GM21390 (cell line): ENCODE results near the gene FLYWCH1.

ENCODE experiments used
- ATAC-seq: cut with Tn5 transposase; IDR thresholded peaks from one replicate; pipeline ENCODE4 v1.9.1; 2021; ENCODE audit not compliant: unreplicated experiment

The FLYWCH1 gene

DNA sequence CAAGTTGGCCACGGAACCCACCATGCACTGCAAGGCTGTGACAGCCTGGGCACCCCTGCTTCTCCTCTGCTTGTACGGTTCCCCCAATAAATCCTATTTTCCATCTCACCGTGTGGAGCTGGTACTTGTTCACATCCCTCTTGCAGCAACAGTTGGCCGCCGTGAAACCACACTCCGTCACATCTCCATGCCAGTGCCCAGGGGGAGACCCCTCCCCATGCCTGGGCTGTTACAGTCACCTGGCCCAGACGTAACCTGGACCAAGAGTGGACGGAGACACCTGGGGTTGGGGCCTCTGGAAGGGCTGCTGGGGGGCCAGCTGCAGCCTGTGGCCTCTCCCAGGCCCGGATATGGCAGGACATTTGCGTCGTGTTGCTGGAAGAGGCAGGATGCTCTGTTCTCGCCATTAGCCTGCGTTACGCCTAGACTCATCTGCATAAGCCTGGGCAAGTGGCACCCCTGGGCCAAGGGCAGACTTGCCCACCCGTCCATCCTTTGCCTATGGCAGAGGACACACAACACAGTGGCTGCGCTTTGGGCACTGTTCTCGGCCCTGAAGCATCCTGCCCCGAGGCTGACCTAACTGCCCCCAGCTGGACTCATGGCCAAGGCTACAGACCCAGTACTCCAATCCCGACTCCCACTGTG, 38.1 kb downstream of the FLYWCH1 start:
- no peak for ATAC-seq

DNA sequence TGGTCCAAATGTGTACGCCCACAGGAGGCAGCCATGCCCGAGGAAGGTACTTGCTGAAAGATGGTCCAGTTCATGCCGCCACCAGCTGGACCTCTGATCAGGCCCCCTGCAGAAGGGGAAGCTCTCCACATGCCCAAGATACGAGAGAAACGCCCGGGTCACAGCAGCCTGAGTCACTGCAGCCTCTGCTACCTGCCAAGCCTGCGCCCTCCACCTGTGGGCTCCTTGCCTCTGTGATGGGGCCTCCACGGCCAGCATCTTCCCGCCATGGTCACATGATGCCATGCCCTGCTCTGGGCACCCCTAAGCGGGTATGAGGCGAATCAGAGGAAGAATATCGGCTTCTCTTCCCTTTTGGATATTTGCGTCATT, 38.6 kb downstream of the FLYWCH1 start:
- no peak for ATAC-seq

DNA sequence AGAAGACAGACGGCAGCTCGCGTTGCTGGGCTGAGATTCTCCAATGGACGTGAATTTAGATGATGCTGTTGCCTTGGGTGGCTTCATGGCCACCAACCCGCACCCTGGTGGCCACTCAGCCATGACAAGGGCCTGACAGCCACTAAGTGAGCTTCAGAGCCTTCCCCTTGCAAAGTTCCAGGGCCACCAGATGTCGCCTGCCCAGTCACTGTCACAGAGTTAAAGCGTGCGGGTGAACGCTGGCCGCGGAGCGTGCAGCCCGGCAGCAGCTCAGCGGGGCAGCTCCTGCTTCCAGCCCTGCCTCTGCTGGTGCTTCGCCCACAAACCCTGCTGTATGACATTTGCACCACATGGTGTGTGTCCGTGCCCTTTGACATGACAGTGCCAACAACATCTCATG, 39.0 kb downstream of the FLYWCH1 start:
- ATAC-seq, result no peak

DNA sequence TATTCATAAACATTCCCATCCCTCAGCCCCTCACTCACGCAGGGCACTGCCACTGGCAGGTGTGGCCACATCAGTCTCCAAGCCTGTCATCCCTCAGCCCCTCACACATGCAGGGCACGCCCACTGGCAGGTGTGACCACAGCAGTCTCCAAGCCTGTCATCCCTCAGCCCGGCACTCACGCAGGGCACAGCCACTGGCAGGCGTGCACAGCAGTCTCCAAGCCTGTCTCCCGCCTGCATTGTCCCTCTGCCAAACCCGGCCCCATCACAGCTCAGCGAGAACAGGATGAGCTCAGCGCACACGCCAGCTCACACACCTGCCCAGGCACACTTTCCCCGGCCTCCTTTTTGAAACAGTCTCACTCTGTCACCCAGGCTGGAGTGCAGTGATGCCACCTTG, 40.9 kb downstream of the FLYWCH1 start:
- no peak for ATAC-seq

DNA sequence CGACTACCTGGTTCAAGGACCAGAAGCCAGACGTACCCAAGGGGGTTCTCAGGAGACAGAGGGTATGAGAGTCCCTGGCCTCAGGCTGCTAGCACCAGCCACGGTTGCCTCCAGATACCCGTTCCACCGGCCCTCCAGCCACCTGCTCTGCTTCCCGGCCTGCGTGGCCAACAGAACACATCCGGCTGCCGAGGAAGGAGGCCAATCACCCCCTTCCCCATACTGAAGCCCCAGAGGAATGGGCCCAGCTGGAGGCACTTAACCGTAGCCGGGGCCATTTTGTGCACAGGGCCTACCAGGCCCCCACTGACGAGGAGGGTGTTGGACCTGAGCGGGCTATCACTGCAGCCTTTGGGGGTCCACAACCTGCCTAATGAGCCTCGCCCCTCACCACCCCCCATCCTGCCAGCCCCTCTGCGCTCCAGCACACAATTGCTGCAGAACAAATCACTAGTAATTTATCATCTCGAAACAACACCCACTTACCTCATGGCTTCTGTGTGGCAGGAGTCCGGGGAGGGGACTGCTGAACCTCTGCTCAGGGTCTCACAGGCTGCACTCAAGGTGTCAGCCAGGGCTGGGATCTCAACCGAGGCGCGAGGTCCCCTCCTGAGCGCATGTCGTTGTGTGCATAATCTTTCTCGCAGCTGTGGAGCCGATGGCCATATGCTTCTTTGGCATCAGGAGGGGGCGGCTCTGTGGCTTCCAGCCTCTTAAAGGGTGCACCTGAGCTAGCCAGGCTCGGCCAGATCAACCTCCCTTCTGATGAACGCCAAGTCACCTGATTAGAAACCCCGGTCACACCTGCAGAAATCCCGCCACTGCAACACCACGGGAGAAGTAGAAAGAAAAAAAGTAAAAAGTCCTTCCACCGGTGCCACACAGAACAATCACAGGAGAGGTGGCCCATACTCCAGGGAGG, 42.2 kb downstream of the FLYWCH1 start:
- ATAC-seq, result no peak

DNA sequence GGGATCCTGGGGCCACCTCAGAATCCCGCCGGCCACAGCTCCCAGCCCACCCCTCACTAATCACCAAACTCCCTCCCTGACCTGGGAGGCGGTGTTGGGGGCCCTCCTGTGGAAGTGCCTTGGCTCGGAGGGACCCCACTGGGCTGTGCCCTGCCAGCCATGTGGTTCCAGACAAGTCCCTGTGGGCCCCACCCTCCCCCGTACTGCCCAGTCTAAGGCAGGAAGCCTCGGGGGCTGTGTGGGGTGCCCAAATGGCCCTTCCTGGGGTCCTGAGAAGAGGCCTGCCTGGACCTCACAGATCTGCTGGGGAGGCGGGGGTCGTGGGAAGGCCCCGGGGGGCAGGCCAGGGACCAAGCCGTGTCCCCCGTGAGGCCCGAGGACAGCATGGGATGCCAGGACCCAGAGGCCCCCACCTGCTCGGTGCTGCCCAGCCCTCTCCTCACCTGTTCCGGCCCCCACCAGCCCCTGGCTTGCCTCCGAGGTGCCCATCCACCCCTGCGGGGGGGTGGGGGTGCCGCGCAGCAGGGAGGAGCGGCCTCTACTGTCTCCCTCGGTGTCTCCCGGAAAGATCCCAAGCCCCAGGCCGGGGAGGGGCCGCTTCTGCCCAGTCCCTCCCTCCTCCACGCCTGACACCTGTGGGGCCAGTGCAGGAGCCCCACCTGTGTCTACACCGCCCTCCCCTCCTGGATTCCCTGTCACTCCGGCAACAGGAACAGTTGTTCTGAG, 43.1 kb downstream of the FLYWCH1 start:
- no peak for ATAC-seq

DNA sequence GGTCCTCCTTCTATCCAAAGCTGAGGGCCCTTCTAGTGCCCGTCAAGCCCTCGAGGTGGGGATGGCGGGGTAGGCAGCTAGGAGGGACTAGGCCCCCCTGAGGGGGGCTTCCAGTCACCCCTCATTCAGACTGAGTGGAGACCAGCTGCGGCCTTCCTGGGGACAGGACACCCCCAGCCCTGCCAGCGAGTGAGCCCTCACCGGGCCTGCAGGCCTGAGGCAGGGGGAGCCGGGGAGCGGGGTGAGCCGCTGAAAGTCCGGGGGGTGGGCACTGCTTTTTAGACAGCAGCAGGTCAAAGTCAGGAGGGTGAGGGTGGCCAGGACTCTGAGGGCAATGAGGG, 43.7 kb downstream of the FLYWCH1 start:
- no peak for ATAC-seq

DNA sequence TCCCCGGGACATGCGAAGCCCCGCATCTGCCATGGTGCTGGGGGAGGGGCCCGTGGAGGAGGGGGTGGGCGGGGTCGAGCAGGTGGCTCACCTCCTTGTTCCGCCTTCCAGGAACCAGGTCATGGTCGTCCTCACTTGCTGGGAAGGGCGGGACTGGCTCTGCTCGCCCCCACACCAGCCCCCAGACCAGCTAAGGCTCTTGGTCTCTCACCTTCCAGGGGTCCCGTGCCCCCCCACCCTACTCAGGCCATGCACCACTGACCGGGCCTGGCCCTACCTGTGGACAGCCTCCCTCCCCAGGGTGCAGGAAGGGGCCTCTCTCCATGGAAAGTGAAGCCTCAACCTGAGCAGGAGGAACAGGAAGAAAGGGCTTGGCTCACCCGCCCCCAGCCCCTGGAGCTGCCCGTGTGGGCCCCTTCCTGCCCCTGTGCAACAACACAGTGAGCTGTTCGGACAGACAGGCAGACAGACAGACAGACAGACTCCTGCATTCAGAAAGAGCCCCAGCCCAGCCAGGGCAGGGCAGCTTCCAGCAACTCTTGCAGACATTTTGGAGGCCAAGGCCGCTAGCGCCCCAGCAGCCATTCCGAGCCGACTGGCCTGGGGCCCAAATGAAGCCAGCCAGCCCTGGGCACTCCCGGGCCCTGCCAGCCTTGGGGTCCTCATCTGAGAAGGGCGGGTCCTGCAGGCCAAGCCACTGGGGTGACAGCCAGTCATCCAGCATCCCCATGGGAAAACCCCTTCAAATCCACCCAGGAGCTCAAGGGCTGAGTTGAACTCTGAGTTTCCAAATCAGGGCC, 44.2 kb downstream of the FLYWCH1 start:
- ATAC-seq, result no peak

DNA sequence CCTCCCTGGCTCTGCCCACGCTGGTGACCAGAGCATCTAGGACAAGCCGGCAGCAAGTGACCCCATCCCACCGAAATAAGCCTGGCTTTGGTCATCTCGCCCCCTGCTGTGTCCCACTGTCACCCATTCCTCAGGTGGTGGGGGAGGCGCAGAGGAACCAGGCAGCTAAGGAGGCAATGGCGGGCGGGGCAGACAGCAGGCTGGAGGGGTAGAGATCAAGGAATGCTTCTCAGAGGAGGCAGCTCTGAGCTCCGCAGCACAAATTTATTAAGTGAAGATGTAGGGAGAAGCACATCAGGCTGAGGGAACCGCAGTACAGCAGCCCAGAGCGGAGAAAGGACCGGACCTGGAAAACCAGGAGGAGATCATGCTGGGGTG, 44.8 kb downstream of the FLYWCH1 start:
- no peak for ATAC-seq

DNA sequence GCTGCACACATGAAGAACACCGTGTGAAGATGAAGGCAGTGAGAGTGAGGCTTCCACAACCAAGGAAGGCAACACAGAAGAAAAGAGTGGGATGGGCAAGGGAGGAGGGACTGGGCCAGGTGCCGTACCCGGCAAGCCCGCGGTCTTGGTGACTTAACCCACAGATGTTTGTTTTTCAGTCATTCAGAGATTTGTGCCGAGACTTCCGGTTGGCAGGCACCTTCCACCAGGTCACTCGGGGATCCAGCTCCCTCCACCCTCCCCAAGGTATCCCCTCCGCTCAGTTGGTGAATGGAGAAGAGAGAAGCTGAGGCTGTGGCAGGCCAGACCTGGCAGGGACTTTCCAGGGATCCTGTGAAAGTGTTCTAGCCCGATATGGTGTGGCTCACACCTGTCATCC, 47.5 kb downstream of the FLYWCH1 start:
- ATAC-seq, result no peak

DNA sequence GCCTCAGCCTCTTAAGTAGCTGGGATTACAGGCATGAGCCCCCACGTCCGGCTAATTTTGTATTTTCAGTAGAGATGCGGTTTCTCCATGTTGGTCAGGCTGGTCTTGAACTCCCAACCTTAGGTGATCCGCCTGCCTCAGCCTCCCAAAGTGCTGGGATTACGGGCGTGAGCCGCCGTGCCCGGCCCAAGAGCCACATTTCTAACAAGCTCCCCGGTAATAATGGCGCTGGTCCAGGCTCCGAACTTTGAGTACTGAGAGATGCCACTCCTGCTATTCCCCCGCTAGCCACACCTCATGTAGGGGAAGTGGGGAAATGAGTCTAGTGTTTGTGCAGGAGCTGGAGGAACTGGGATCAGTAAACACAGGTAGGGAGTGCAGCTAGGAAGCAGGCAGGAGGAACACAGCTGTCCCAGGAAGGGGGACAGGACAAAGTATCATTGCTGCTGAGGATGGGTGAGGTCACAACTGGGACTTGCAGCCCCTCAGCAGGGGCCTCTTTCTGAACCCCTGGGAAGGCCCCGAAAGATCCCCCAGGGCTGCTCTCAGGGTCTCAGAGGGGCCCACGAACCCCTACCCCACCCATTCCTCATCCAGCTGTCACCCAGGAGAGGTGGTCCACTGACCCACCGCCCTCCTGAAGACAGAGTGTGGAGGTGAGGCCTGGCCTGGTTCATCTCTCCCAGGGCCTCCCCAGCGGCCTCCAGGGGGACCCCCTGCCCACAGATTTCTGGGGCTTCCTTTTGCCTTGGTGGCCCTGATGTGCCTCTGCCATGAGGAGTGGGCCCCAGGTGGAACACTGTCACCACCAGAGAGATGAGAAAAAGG, 48.7 kb downstream of the FLYWCH1 start:
- no peak for ATAC-seq

DNA sequence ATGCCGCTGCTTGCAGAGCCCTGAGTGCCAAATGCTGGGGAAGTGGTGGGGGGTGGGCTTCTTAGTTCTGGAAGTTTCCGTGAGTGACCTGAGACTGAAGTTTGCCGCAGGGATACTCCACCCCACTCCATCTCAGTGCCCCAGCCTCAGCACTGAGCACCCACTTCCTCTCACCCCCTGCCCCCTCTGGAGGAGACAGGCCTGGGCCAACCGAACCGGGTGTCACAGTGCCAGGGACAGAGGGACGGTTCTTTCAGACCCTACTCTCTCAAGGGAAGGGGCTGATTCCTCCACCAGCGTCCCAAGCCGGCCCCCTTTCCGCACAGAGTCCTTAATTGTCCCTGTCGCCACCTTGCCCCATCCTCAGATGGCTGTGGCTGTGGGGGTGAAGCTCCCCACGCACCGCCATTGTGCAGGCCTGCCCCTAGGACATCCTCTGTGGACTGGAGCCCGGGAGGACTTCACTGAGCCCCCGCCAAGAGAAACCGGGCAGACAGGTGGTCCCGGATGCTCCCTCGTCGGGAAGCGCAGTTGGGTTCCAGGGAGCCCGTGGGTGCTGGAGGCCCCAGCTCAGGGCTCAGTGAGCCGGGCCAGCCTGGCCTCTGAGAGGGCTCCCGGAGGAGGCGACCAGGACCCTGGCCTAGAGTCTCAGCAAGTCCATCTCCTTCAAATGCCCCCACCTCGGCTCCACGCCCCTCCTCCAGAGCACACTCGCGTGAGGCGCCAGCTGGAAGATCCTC, 50.8 kb downstream of the FLYWCH1 start:
- no peak for ATAC-seq

DNA sequence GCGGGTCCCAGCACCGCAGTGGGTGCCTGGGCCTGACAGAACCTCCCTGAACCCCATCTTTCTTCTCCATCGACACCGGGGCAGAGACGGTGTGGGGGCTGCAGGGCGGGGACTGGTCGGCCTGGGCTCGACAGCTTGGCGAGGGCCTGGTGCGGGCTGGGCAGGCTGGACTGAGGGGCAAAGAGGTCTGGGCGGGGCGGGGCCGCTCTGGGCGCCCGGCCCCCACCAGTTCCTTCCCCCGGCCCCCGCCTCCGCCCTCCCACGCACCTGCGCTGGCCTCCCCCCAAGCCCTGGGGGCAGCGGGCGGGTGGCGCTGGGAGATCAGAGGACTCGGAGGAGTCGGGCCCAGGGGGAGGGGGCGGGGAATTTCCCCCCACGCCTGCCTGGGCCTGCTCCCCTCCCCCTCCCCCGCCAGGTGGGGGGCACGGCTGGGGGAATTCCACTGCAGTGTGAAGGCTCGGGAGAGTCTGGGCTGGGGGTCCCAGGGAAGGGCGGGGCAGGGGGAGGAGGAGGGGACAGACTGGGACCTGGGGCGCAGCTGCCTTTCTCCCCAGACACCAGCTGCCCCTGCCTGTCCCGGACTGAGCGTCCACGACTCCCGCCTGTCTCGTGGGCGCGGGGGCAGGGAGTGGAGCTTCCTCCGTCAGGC, 51.5 kb downstream of the FLYWCH1 start:
- no peak for ATAC-seq

DNA sequence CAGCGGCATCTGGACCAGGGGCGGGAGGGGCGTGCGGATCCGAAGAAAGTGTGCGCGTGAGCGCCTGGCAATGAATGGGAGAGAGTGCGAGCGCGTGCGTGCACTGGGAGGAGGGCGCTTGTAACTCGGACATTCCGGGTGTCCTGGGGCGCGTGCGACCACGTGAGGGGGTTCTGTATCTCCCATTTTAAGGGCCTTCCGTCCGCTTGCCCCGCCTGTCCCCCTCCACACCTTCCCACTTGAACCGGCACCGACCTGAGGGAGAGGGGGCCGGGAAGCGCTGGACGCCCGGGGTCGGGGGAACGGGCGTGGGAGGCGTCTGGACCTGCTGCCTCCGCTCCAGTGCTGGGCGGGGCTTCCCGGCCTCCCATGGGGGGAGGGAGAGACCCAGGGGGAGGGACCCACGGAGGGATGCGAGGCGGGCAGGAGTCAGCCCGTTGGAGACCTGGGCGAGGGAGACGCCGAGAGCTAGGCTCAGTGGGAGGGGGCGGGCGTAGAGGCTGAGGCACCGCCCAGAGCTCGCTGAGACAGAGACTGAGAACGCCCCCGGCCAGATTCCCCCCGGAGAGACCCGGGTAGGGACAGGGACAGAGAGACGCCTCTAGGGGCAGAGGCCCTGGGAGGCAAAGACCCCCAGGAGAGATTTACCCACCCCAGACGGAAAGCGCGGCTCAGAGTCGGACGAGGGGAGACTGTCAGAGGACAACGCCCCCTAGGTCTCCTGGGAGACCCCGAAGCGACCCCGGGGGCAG, 52.2 kb downstream of the FLYWCH1 start, which contains the start of gene KREMEN2:
KREMEN2 (plus strand) TSS at position 553 of the 752 bp plus-strand sequence. CDS start 246 bp downstream, outside the sequence.
- ATAC-seq, result no peak

DNA sequence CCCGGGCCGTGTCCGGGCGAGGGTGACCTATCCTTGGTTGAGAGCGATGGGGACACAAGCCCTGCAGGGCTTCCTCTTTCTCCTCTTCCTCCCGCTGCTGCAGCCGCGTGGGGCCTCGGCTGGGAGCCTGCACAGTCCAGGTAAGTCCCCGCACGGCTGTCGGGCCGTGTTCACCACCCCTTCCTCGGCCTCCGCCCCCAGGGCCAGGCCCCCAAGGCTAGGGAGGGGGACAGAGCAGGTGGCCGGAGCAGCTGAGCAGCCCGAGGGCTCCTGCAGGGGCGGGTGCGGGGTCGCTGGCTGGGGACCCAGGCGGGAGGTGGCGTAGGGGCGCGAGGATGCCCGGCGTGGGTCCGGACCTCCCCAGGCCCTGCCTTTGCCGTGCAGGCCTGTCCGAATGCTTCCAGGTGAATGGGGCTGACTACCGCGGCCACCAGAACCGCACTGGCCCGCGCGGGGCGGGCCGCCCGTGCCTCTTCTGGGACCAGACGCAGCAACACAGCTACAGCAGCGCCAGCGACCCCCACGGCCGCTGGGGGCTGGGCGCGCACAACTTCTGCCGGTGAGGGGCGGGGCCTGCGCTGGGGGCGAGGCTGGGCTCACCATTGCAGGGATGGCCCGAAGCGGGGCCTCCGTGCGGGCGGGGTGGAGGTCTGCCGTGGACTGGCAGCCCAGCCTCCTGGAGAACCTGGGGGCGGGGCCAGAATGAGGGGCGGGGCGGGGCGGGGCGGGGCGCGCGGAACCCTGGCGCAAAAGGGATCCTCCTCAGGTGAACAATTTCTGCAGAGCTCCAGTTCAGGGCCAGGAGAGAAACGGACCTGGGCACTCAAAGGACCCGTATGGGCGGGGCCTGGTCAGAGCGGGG, 53.0 kb downstream of the FLYWCH1 start:
- no peak for ATAC-seq

DNA sequence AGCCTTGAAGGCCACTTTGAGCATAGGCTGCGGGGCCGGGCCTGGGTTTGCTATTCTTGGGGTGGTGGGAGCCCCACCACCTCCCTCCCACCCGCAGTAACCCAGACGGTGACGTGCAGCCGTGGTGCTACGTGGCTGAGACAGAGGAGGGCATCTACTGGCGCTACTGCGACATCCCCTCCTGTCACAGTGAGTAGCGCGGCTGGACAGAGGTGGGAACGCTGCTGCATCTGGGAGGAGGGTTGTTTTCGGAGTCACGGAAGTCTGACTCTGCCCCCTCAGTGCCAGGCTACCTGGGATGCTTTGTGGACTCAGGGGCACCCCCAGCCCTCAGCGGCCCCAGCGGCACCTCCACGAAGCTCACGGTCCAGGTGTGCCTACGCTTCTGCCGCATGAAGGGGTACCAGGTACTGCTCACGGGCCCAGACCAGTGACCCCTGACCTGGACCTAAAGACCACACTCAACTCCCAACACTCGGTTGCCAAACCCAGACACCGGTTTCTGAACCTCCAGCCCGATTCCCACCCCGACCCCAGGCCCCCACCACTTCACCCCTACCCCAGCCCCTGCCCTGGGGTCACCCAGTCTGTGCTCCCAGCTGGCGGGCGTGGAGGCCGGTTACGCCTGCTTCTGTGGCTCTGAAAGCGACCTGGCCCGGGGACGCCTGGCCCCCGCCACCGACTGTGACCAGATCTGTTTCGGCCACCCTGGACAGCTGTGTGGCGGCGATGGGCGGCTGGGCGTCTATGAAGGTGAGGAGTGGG, 54.5 kb downstream of the FLYWCH1 start:
- no peak for ATAC-seq

DNA sequence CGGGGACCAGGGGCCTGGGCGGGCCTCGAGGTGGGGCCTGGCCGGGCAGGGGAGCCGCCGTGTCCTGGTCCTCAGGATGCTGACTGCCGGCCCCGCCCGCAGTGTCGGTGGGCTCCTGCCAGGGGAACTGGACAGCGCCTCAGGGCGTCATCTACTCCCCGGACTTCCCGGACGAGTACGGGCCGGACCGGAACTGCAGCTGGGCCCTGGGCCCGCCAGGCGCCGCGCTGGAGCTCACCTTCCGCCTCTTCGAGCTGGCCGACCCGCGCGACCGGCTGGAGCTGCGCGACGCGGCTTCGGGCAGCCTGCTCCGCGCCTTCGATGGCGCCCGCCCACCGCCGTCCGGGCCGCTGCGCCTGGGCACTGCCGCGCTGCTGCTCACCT, 55.1 kb downstream of the FLYWCH1 start:
- ATAC-seq, result no peak
